Nephron progenitor cell (in vitro differentiated cells): ENCODE results near the gene TBX4.
"Not testable (repeated sequence)": the region's sequence is repeated elsewhere in the genome, so short reads cannot be mapped to it uniquely, and the experiment has no call there.

Experiments used
- DNase-seq: peaks from one replicate; pipeline ENCODE4 v3.0.0; 2021
- H3K27ac Mint-ChIP-seq: 2 replicates; pipeline ENCODE4 v1.8.0; 2021; ENCODE audit warnings: mild to moderate bottlenecking, moderate library complexity, mixed read lengths
- H3K27me3 Mint-ChIP-seq: 2 replicates; pipeline ENCODE4 v1.8.0; 2021; ENCODE audit warnings: mild to moderate bottlenecking, low read depth, mixed read lengths; ENCODE audit not compliant: poor library complexity
- H3K36me3 Mint-ChIP-seq: 2 replicates; pipeline ENCODE4 v1.8.0; 2021; ENCODE audit warnings: low read depth, mixed read lengths
- H3K4me1 Mint-ChIP-seq: 2 replicates; pipeline ENCODE4 v1.8.0; 2021; ENCODE audit warnings: mixed read lengths
- H3K4me3 Mint-ChIP-seq: 2 replicates; pipeline ENCODE4 v1.8.0; 2021; ENCODE audit warnings: mild to moderate bottlenecking, moderate library complexity, mixed read lengths
- H3K9me3 Mint-ChIP-seq: 2 replicates; pipeline ENCODE4 v1.8.0; 2021; ENCODE audit warnings: mild to moderate bottlenecking, moderate library complexity, mixed read lengths
- TF ChIP-seq, protein P1 (sequence below): fragments of 200-600 bp; sonication (generic); IDR thresholded peaks from 2 replicates; pipeline ENCODE4 v1.5.0; 2021; ENCODE audit warnings: antibody characterized with exemption

Gene TBX4

DNA sequence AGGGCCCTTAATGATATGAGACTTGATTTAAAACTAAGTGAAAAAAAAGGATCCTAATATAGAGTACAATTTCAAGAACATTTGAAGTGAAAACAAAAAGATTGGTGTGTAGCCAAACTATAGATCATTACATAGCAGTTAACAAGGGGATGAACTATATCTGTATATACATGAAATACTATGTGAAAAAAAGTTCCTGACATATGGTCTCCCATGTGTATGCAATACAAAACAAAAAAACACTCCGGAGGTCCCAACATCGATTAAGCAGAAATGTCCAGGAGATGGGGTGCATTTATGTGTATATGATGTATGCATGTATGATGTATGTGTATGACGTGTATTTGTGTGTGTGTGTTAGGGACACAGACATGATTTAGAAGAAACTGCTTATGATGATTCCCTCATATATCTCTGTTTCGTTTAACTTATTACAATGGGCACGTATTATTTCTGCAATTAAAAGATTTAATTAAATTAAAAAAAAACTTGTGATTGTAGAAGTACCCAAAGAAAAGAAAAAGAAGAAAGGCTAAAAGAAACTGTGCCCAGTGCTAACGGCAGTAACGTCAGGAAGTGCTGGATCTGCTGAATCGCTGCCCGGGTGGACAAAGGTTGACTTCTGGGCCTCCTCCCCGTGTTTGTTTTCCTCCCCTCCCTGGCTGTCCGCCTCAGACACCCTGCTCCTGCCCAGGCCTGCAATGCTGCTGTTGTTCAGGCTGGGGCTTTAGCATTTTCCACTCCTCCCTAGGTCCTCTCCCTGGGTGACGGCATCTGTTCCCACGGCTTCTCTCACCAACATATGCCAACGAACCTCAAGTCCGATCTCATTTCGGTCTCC, 36.9 kb downstream of the TBX4 start:
- Mint-ChIP-seq H3K27me3 (peaks cover 44% of the 10 kb centered on the region), H3K9me3 (no peaks in the 10 kb centered on the region), H3K36me3 (no peaks in the 10 kb centered on the region), H3K4me3 (peak overlapping the region; percentile 21), H3K27ac (no peak overlapping the region), H3K4me1 (peaks cover 74% of the 10 kb centered on the region)
- TF ChIP-seq, protein P1, sequence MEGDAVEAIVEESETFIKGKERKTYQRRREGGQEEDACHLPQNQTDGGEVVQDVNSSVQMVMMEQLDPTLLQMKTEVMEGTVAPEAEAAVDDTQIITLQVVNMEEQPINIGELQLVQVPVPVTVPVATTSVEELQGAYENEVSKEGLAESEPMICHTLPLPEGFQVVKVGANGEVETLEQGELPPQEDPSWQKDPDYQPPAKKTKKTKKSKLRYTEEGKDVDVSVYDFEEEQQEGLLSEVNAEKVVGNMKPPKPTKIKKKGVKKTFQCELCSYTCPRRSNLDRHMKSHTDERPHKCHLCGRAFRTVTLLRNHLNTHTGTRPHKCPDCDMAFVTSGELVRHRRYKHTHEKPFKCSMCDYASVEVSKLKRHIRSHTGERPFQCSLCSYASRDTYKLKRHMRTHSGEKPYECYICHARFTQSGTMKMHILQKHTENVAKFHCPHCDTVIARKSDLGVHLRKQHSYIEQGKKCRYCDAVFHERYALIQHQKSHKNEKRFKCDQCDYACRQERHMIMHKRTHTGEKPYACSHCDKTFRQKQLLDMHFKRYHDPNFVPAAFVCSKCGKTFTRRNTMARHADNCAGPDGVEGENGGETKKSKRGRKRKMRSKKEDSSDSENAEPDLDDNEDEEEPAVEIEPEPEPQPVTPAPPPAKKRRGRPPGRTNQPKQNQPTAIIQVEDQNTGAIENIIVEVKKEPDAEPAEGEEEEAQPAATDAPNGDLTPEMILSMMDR, result no peak
- DNase-seq, result no peak

DNA sequence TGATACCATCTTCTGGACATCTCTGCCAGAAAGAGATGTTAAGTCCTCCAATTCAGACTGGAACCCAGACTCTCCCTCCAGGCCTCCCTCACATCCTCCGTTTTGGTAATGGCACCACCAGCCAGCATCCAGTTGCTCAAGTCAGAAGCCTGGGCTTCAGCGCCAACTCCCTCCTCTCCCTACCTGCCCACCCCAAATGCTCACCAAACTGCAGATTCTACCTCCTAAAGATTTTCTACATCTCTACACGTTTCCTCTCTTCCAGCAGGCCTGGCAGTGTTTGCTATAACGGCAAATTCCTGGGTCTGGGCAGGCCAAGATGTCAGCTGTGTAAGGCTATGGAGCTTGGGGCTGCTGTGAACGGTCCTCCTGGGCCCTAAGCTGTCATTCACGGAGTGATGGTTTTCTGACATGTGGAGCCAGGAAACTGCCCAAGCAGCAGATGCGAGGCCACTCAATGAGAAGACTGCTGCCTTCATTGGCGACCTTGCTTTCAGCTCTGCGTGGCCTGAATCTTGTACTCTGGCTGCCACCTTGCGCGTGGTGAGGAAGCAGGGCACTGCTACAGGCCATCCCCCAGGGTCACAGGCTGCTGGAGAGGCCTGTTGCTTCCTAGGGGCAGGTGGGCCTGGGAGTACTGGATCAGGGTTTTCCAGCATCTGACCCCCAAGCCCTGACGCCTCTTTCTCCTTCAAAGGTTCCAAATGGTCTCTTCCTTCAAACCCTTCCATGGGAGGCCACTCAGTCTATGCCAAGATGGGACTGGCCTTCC, 37.7 kb downstream of the TBX4 start:
- Mint-ChIP-seq H3K4me3 (peak overlapping the region; percentile 23), H3K36me3 (no peaks in the 10 kb centered on the region), H3K4me1 (peaks cover 73% of the 10 kb centered on the region), H3K27me3 (peaks cover 40% of the 10 kb centered on the region), H3K9me3 (no peaks in the 10 kb centered on the region), H3K27ac (no peak overlapping the region)
- DNase-seq, result no peak
- TF ChIP-seq, protein P1, result no peak

DNA sequence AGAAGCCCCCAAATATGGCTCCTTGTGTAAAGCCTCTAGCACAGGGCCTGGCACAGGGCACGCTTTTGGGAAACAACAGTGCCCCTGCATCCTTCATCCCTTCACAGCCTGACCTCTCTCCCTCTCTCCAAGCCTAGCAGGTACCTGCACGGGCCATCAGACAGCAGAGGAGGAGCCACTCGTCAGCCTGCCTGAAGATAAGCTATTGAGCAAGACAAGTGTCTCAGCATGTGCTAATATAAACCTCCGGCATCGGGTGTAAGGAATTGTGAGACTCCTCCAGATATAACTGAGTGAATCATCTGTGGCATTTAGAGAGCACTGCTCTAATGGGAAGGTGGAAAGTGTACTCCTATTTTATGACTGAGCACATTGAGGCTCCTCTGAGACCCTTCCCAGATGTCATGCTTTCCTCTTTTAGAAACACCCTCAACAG, 38.3 kb downstream of the TBX4 start:
- Mint-ChIP-seq H3K4me1 (peaks cover 70% of the 10 kb centered on the region), H3K27ac (no peak overlapping the region), H3K4me3 (peak overlapping the region; percentile 23), H3K9me3 (no peaks in the 10 kb centered on the region), H3K27me3 (peaks cover 34% of the 10 kb centered on the region), H3K36me3 (no peaks in the 10 kb centered on the region)
- TF ChIP-seq, protein P1, result no peak
- no peak for DNase-seq

DNA sequence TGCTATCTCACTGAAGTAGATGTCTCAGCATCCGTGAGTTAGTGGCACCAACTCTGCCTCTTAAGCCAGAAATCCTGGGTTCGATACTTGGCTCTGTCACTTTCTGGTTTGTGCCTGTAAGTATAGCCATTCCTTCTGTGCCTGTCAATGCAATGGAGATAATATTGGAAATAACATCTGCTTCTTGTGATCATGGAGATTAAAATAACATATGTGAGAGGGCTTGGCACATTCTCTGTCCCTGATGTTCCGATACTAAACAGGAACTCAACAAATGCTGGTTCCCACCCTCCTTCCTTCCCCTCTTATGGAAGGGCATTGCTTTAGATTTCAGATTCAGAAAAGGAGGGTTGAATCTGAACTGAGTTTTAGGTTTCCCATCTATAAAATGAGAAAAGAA, 39.8 kb downstream of the TBX4 start:
- Mint-ChIP-seq H3K4me1 (peaks cover 70% of the 10 kb centered on the region), H3K27ac (no peak overlapping the region), H3K36me3 (no peaks in the 10 kb centered on the region), H3K27me3 (peaks cover 31% of the 10 kb centered on the region), H3K9me3 (no peaks in the 10 kb centered on the region), H3K4me3 (no peak overlapping the region)
- no peak for DNase-seq
- TF ChIP-seq, protein P1, result no peak

DNA sequence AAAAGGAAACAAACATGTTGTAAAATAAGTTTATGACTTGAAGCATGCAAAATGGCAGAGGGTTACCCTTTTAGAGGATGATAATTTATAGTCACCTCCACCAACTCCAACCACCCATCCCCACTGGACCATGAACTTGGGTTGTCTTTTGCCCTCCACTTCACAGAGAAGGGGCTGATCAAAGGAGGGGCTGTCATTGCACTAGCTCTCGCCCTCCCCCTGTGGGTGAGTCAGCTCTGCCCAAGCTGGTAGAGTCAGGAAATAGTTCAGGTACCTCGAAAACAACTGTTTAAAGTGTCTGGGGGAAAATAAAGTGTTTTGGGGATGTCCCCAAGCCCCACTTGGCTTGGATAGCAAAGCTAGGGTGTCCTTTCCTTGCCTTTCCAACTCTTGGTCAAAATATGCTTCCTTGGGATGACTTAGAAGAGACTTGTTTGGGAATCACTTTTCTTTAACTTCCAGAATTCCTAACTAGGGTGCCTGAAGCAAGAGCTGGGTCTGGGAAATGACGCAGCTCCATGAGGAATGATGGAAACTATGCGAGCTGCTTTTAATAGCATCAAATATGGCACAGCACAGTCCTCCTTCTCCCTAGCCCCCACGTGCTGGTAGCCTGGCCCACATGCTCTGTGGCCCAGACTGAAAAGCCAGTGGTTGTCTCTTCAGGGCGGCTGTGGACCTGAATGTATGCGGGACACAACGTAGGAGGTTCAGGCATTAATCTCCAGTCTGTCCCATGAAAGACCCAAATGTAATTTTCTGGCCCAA, 40.7 kb downstream of the TBX4 start:
- Mint-ChIP-seq H3K27me3 (peaks cover 27% of the 10 kb centered on the region), H3K4me3 (no peak overlapping the region), H3K4me1 (peaks cover 66% of the 10 kb centered on the region), H3K27ac (peak overlapping the region; percentile 45), H3K36me3 (no peaks in the 10 kb centered on the region), H3K9me3 (no peaks in the 10 kb centered on the region)
- TF ChIP-seq, protein P1, result no peak
- no peak for DNase-seq

DNA sequence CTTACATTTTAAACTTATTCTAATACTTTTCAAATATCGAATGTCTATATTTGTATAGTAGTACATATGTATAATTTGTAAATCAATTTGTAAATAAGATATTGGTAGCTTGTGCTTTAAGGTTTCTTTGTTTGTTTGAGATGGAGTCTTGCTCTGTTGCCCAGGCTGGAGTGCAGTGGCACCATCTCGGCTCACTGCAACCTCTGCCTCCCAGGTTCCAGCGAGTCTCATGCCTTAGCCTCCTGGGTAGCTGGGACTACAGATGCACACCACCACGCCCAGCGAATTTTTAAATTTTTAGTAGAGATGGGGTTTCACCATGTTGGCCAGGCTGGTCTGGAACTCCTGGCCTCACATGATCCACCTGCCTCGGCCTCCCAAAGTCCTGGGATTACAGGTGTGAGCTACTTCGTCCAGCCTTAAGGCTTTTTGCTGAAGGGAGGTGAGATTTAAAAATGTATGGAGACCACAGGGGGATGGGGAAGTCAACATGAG, 41.7 kb downstream of the TBX4 start:
- not testable (repeated sequence) for DNase-seq, H3K27ac Mint-ChIP-seq, H3K9me3 Mint-ChIP-seq, H3K36me3 Mint-ChIP-seq, H3K4me3 Mint-ChIP-seq
- Mint-ChIP-seq H3K27me3 (peaks cover 24% of the 10 kb centered on the region), H3K4me1 (peaks cover 61% of the 10 kb centered on the region)
